Measurements from ENCODE around the gene SOX10. TPM values are rescaled to one million over a fixed set of nuclear protein-coding genes. Genes with fewer than 3 reads are reported as not detected.

The SOX10 gene
- total and polyA plus RNA-seq, 7 donors: 0.10 to 0.36 (median 0.18) TPM; not detected in 2

DNA sequence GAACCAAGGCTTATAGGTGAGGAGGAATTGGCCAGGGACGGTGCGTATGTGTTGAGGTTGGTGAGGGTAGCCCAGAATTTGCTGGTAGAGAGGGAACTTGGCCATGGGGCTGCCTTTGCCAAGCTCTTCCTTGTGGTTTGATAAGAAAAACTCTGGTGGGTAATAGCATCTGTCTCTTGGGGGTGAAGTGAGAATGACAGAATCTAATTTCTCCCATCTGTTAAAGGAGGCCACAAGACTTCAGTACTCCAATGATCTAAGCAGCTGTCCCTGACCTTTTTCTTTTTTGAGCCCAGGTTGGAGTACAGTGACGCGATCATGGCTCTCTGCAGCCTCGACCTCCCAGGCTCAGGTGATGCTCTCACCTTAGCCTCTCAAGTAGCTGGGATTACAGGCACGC, 36.9 kb upstream of the SOX10 start:
- Histone ChIP-seq H3K9me3 (no peaks in the 10 kb centered on the region), H3K4me1 (peaks cover 6% of the 10 kb centered on the region), H3K27me3 (ENCODE audit: insufficient read depth in 3 of 3, low read length in 2 of 3) (no peaks in the 10 kb centered on the region), H3K36me3 (ENCODE audit: insufficient read depth in 1 of 2, low read depth in 1 of 2) (no peaks in the 10 kb centered on the region), H3K4me3 (no peak overlapping the region), H3K27ac (no peak overlapping the region)
- 87 to 92% (median 89%) methylated on average over 6 of the region's 6 CpGs for WGBS, 3 donors
- DNase-seq (no peak), ATAC-seq (no peak)
- TF ChIP-seq, protein P1, sequence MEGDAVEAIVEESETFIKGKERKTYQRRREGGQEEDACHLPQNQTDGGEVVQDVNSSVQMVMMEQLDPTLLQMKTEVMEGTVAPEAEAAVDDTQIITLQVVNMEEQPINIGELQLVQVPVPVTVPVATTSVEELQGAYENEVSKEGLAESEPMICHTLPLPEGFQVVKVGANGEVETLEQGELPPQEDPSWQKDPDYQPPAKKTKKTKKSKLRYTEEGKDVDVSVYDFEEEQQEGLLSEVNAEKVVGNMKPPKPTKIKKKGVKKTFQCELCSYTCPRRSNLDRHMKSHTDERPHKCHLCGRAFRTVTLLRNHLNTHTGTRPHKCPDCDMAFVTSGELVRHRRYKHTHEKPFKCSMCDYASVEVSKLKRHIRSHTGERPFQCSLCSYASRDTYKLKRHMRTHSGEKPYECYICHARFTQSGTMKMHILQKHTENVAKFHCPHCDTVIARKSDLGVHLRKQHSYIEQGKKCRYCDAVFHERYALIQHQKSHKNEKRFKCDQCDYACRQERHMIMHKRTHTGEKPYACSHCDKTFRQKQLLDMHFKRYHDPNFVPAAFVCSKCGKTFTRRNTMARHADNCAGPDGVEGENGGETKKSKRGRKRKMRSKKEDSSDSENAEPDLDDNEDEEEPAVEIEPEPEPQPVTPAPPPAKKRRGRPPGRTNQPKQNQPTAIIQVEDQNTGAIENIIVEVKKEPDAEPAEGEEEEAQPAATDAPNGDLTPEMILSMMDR (IDR thresholded peaks at IDR 0.05): no peak
- intact Hi-C loops (cut with DNase I): no loop called here

GRCh38 chr22:38018938-38019827, 34.8 kb upstream of the SOX10 start:
- H3K9me3 ChIP-seq: no peaks in the 10 kb centered on the region
- ATAC-seq (no peak), DNase-seq (no peak)
- H3K27me3 ChIP-seq (ENCODE audit: insufficient read depth in 3 of 3, low read length in 2 of 3): no peaks in the 10 kb centered on the region
- no peaks in the 10 kb centered on the region for H3K36me3 ChIP-seq (ENCODE audit: insufficient read depth in 1 of 2, low read depth in 1 of 2)
- H3K4me3 ChIP-seq: no peak overlapping the region
- H3K27ac ChIP-seq: no peak overlapping the region
- WGBS, 3 donors: 77 to 84% (median 79%) methylated on average over 16 to 19 of the region's 19 CpGs
- intact Hi-C loops (cut with DNase I): no loop called here
- H3K4me1 ChIP-seq: peaks cover 6% of the 10 kb centered on the region
- TF ChIP-seq, protein P1 (IDR thresholded peaks at IDR 0.05): no peak

GRCh38 chr22:38017939-38018885, 33.9 kb upstream of the SOX10 start:
- no peaks in the 10 kb centered on the region for H3K9me3 ChIP-seq
- WGBS, 3 donors: 91 to 93% (median 91%) methylated on average over 12 of the region's 12 CpGs
- TF ChIP-seq, protein P1 (IDR thresholded peaks at IDR 0.05): no peak
- H3K36me3 ChIP-seq (ENCODE audit: insufficient read depth in 1 of 2, low read depth in 1 of 2): no peaks in the 10 kb centered on the region
- ATAC-seq: peak in 2 of 4 donors; percentile 13
- intact Hi-C loops (cut with DNase I): no loop called here
- no peak for DNase-seq
- H3K4me1 ChIP-seq: peaks cover 6% of the 10 kb centered on the region
- H3K4me3 ChIP-seq: no peak overlapping the region
- no peak overlapping the region for H3K27ac ChIP-seq
- no peaks in the 10 kb centered on the region for H3K27me3 ChIP-seq (ENCODE audit: insufficient read depth in 3 of 3, low read length in 2 of 3)

- 38 to 50% (median 40%) methylated on average over 7 of the region's 7 CpGs for WGBS, 3 donors
- ATAC-seq (peak; percentile 63 to 88 (median 78)), DNase-seq (peak; percentile 82 to 88)
- H3K36me3 ChIP-seq (ENCODE audit: insufficient read depth in 1 of 2, low read depth in 1 of 2): no peaks in the 10 kb centered on the region
- H3K9me3 ChIP-seq: no peaks in the 10 kb centered on the region
- no peak overlapping the region for H3K27ac ChIP-seq
- H3K27me3 ChIP-seq (ENCODE audit: insufficient read depth in 3 of 3, low read length in 2 of 3): no peaks in the 10 kb centered on the region
- TF ChIP-seq, protein P1 (IDR thresholded peaks at IDR 0.05): no peak
- no peak overlapping the region for H3K4me3 ChIP-seq
- H3K4me1 ChIP-seq: peaks cover 6% of the 10 kb centered on the region
- intact Hi-C loops (cut with DNase I): no loop called here
Measured at GRCh38 chr22:38017272-38017920, 33.0 kb upstream of the SOX10 start.
